CMK (cell line): Measurements from ENCODE around the gene SMIM8.
"Not testable (repeated sequence)": the region's sequence is repeated elsewhere in the genome, so short reads cannot be mapped to it uniquely, and the experiment has no call there.

Source experiments
- DNase-seq: peaks from one replicate; pipeline ENCODE4 v3.0.0-alpha.2; 2010; ENCODE audit warnings: low read depth

Gene SMIM8

GRCh38 chr6:87322304-87323212, at the start of gene SMIM8:
SMIM8 (plus strand) TSS chr6:87322588; CDS start chr6:87337032, 14,444 bp downstream.
- peak; percentile 62 for DNase-seq

GRCh38 chr6:87274660-87275274, 47.6 kb upstream of the SMIM8 start:
- DNase-seq: no peak

GRCh38 chr6:87276624-87277023, 45.8 kb upstream of the SMIM8 start:
- DNase-seq: no peak

- no peak for DNase-seq
These were observed 45.3 kb upstream of the SMIM8 start for GRCh38 chr6:87277123-87277522.

GRCh38 chr6:87279196-87279595, 43.2 kb upstream of the SMIM8 start:
- DNase-seq: no peak

GRCh38 chr6:87281426-87281825, 41.0 kb upstream of the SMIM8 start:
- DNase-seq: no peak

GRCh38 chr6:87282743-87283142, 39.6 kb upstream of the SMIM8 start:
- DNase-seq: no peak

GRCh38 chr6:87283461-87283860, 38.9 kb upstream of the SMIM8 start:
- no peak for DNase-seq

GRCh38 chr6:87287251-87287650, 35.1 kb upstream of the SMIM8 start:
- DNase-seq: no peak

GRCh38 chr6:87289571-87289970, 32.8 kb upstream of the SMIM8 start:
- no peak for DNase-seq

- no peak for DNase-seq
These were observed 30.5 kb upstream of the SMIM8 start for GRCh38 chr6:87291883-87292282.

- DNase-seq: no peak
These were observed 28.9 kb upstream of the SMIM8 start for GRCh38 chr6:87293526-87293925.

- no peak for DNase-seq
These were observed 25.3 kb upstream of the SMIM8 start for GRCh38 chr6:87297119-87297518.

GRCh38 chr6:87301277-87301676, 21.1 kb upstream of the SMIM8 start:
- not testable (repeated sequence) for DNase-seq

GRCh38 chr6:87308970-87309369, 13.4 kb upstream of the SMIM8 start:
- no peak for DNase-seq

GRCh38 chr6:87312860-87313259, 9.5 kb upstream of the SMIM8 start:
- no peak for DNase-seq

- no peak for DNase-seq
These were observed 7.3 kb upstream of the SMIM8 start for GRCh38 chr6:87315071-87315470.

GRCh38 chr6:87319271-87319987, 3.0 kb upstream of the SMIM8 start:
- DNase-seq: no peak

GRCh38 chr6:87323880-87324279, 1.5 kb downstream of the SMIM8 start:
- DNase-seq: not testable (repeated sequence)

- no peak for DNase-seq
These were observed 8.6 kb downstream of the SMIM8 start for GRCh38 chr6:87330961-87331360.

- DNase-seq: no peak
These were observed 10.6 kb downstream of the SMIM8 start for GRCh38 chr6:87333033-87333432.

- DNase-seq: no peak
These were observed 11.3 kb downstream of the SMIM8 start for GRCh38 chr6:87333591-87334181.
